ENCODE results near the gene ID3. TPM values are rescaled to one million over a fixed set of nuclear protein-coding genes. Genes with fewer than 3 reads are reported as not detected.

Gene ID3
- total RNA-seq, 4 donors from 2014 or later: 121 to 224 (median 167) TPM

DNA sequence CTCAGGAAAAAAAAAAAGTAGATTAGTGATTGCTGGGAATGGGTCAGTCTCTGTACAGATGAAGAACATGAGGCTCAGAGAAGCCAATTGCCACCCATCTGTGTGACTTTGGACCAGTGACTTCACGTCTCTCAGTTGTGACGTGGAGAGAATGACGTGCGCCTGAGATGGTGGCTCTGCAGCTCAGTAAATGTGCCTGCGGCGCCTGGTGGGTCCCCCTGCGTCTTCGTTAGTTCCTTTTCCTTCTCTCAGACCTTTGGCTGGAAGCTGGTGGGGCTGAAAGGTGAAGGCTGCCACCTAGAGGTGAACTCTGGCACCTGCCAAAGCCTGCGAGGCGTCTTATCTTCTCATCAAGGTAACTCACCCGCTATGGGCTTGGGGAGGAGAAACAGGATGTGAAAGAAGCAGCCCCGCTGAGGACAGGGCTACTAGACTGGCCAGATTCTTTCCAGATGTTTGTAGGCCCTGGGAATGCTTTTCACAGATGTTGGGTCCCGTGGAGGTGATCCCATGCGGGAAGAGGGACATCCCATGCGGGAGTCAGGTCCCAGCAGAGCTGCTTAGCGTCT, 19.5 kb downstream of the ID3 start:
- Histone ChIP-seq H3K9me3 (no peaks in the 10 kb centered on the region), H3K4me3 (peak overlapping the region in 2 of 4 donors; percentile 11 to 17), H3K27ac (peak overlapping the region in 2 of 4 donors; percentile 1 to 42), H3K27me3 (no peaks in the 10 kb centered on the region), H3K4me1 (peaks cover 0 to 8% (median 4%) of the 10 kb centered on the region in 4 donors), H3K36me3 (no peaks in the 10 kb centered on the region)
- TF ChIP-seq POLR2A (IDR thresholded peaks at IDR 0.05): peak in 1 of 2 donors; percentile 30
- TF ChIP-seq, protein P1, sequence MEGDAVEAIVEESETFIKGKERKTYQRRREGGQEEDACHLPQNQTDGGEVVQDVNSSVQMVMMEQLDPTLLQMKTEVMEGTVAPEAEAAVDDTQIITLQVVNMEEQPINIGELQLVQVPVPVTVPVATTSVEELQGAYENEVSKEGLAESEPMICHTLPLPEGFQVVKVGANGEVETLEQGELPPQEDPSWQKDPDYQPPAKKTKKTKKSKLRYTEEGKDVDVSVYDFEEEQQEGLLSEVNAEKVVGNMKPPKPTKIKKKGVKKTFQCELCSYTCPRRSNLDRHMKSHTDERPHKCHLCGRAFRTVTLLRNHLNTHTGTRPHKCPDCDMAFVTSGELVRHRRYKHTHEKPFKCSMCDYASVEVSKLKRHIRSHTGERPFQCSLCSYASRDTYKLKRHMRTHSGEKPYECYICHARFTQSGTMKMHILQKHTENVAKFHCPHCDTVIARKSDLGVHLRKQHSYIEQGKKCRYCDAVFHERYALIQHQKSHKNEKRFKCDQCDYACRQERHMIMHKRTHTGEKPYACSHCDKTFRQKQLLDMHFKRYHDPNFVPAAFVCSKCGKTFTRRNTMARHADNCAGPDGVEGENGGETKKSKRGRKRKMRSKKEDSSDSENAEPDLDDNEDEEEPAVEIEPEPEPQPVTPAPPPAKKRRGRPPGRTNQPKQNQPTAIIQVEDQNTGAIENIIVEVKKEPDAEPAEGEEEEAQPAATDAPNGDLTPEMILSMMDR (IDR thresholded peaks at IDR 0.05): peak; percentile 86 to 98 (median 94)
- DNase-seq: peak; percentile 90 to 98 (median 92)

- DNase-seq: peak in 1 of 3 donors; percentile 75
- peak in 1 of 2 donors; percentile 22 for TF ChIP-seq POLR2A (IDR thresholded peaks at IDR 0.05)
- TF ChIP-seq, protein P1 (IDR thresholded peaks at IDR 0.05): no peak
- Histone ChIP-seq H3K27me3 (no peaks in the 10 kb centered on the region), H3K4me1 (peaks cover 0 to 27% (median 11%) of the 10 kb centered on the region in 4 donors), H3K9me3 (no peaks in the 10 kb centered on the region), H3K36me3 (no peaks in the 10 kb centered on the region), H3K4me3 (no peak overlapping the region), H3K27ac (peak overlapping the region in 3 of 4 donors; percentile 20 to 73 (median 51))
Observed at GRCh38 chr1:23537296-23537973, 21.9 kb downstream of the ID3 start.

GRCh38 chr1:23533246-23534023, 25.9 kb downstream of the ID3 start:
- no peak for TF ChIP-seq POLR2A (IDR thresholded peaks at IDR 0.05)
- TF ChIP-seq, protein P1 (IDR thresholded peaks at IDR 0.05): no peak
- Histone ChIP-seq H3K27ac (peak overlapping the region; percentile 1 to 77 (median 23)), H3K4me3 (no peak overlapping the region), H3K4me1 (peaks cover 0 to 56% (median 29%) of the 10 kb centered on the region in 4 donors), H3K9me3 (no peaks in the 10 kb centered on the region), H3K36me3 (no peaks in the 10 kb centered on the region), H3K27me3 (no peaks in the 10 kb centered on the region)
- no peak for DNase-seq

- Histone ChIP-seq H3K9me3 (no peaks in the 10 kb centered on the region), H3K27ac (peak overlapping the region in 3 of 4 donors; percentile 10 to 77 (median 43)), H3K4me3 (peak overlapping the region in 3 of 4 donors; percentile 24 to 65 (median 44)), H3K4me1 (peaks cover 0 to 74% (median 43%) of the 10 kb centered on the region in 4 donors), H3K27me3 (no peaks in the 10 kb centered on the region), H3K36me3 (no peaks in the 10 kb centered on the region)
- no peak for DNase-seq
- TF ChIP-seq, protein P1 (IDR thresholded peaks at IDR 0.05): no peak
- TF ChIP-seq POLR2A (IDR thresholded peaks at IDR 0.05): peak in 1 of 2 donors; percentile 27
Observed at GRCh38 chr1:23531562-23532094, 27.7 kb downstream of the ID3 start.

All from Peyer's patch (tissue), 4 donors.